RPMI7951 (cell line): ENCODE data around the gene KCNG4. TPM values are rescaled to one million over a fixed set of nuclear protein-coding genes. Genes with fewer than 3 reads are reported as not detected.

Experiments
- DNase-seq: peaks from one replicate; pipeline ENCODE4 v3.0.0-alpha.2; 2012; ENCODE audit warnings: low read depth
- total RNA-seq: library from RNA; depleted of rRNA; stranded (reverse); fragments of >200 nt; shearing (Covaris generic); gene quantifications from 2 replicates; pipeline ENCODE4 v1.2.3, GENCODE V29; 2014; rRNA removed

KCNG4 gene
- total RNA-seq = not detected in 2 replicates

GRCh38 chr16:84239909-84240308 lies at the start of gene KCNG4:
Gene KCNG4, minus strand, starts transcription at chr16:84240012. Its CDS starts 2,527 bp downstream, at chr16:84237485.
- no peak for DNase-seq

- DNase-seq = no peak
Measured at GRCh38 chr16:84288902-84289301, 49.1 kb upstream of the KCNG4 start.

GRCh38 chr16:84286578-84287240 lies 46.9 kb upstream of the KCNG4 start:
- no peak for DNase-seq

- DNase-seq = peak; percentile 20
Measured at GRCh38 chr16:84284154-84284722, 44.4 kb upstream of the KCNG4 start.

GRCh38 chr16:84283314-84284153 lies 43.7 kb upstream of the KCNG4 start:
- DNase-seq = no peak

- no peak for DNase-seq
Measured at GRCh38 chr16:84282533-84282932, 42.7 kb upstream of the KCNG4 start.

GRCh38 chr16:84281074-84281473 lies 41.3 kb upstream of the KCNG4 start:
- DNase-seq = peak; percentile 35

GRCh38 chr16:84279881-84280280 lies 40.1 kb upstream of the KCNG4 start:
- no peak for DNase-seq

- DNase-seq = no peak
Measured at GRCh38 chr16:84278968-84279367, 39.2 kb upstream of the KCNG4 start.

GRCh38 chr16:84278333-84278732 lies 38.5 kb upstream of the KCNG4 start:
- no peak for DNase-seq

- peak; percentile 37 for DNase-seq
Measured at GRCh38 chr16:84277244-84277823, 37.5 kb upstream of the KCNG4 start.

GRCh38 chr16:84275585-84276151 lies 35.9 kb upstream of the KCNG4 start:
- no peak for DNase-seq

GRCh38 chr16:84274515-84274914 lies 34.7 kb upstream of the KCNG4 start:
- no peak for DNase-seq

GRCh38 chr16:84272740-84273320 lies 33.0 kb upstream of the KCNG4 start:
- no peak for DNase-seq

- peak; percentile 28 for DNase-seq
Measured at GRCh38 chr16:84271866-84272265, 32.1 kb upstream of the KCNG4 start.

GRCh38 chr16:84271037-84271436 lies 31.2 kb upstream of the KCNG4 start:
- no peak for DNase-seq

GRCh38 chr16:84270531-84270930 lies 30.7 kb upstream of the KCNG4 start:
- DNase-seq = no peak

- DNase-seq = no peak
Measured at GRCh38 chr16:84270071-84270470, 30.3 kb upstream of the KCNG4 start.

- no peak for DNase-seq
Measured at GRCh38 chr16:84268291-84269040, 28.7 kb upstream of the KCNG4 start.

GRCh38 chr16:84267380-84267779 lies 27.6 kb upstream of the KCNG4 start:
- DNase-seq = no peak

GRCh38 chr16:84266451-84266850 lies 26.6 kb upstream of the KCNG4 start:
- peak; percentile 75 for DNase-seq
